ENCODE measurements around the gene ZNF205. TPM values are rescaled to one million over a fixed set of nuclear protein-coding genes. Genes with fewer than 3 reads are reported as not detected.

ZNF205 gene
- total RNA-seq, 4 donors from 2014 or later, result 11.6 to 25.8 (median 20.4) TPM

DNA sequence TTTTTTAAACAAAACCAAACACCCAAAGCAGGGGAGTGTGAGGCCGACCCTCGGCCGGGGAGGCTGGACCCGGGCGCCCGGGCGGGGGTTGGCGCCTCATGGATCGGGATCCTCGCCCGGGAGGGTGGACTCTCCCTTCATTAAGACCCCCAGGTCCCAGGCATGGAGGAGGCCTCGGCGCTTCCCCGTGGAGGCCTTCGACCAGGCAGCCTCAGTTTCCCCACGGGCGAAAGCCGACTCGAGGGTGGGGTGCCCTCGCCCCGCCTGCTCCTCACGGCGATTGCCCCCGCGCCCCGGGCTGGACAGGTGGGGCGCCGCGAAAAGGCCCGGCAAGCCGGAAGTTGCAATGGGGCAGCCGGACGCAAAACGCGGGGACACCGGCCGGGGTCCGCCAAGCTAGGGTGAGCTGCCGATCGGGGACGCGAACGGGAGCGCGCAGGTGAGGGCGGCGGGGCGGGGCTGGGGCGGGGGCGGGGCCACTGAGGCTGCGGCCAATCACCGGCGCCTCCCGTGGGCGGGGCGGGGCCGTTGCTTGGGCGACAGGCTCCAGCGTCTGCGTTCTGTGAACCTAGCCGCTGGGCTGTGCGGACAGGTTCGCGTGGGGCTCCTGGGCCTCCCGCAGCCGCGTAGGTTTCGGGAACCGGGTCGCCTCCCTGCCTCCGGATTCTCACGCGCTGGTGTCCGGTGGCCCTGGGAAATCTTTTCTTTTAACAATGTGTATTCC, 6.0 kb upstream of the ZNF205 start:
- Histone ChIP-seq H3K4me1 (peaks cover 0 to 19% (median 5%) of the 10 kb centered on the region in 3 donors), H3K27me3 (peaks cover 12% of the 10 kb centered on the region), H3K4me3 (peak overlapping the region; percentile 43 to 65), H3K36me3 (no peaks in the 10 kb centered on the region), H3K9me3 (no peaks in the 10 kb centered on the region), H3K27ac (peak overlapping the region; percentile 21 to 85 (median 81))
- ATAC-seq, result peak; percentile 96
- TF ChIP-seq, protein P1, sequence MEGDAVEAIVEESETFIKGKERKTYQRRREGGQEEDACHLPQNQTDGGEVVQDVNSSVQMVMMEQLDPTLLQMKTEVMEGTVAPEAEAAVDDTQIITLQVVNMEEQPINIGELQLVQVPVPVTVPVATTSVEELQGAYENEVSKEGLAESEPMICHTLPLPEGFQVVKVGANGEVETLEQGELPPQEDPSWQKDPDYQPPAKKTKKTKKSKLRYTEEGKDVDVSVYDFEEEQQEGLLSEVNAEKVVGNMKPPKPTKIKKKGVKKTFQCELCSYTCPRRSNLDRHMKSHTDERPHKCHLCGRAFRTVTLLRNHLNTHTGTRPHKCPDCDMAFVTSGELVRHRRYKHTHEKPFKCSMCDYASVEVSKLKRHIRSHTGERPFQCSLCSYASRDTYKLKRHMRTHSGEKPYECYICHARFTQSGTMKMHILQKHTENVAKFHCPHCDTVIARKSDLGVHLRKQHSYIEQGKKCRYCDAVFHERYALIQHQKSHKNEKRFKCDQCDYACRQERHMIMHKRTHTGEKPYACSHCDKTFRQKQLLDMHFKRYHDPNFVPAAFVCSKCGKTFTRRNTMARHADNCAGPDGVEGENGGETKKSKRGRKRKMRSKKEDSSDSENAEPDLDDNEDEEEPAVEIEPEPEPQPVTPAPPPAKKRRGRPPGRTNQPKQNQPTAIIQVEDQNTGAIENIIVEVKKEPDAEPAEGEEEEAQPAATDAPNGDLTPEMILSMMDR (IDR thresholded peaks at IDR 0.05), result peak in 1 of 4 experiments; percentile 31
- no peak for TF ChIP-seq EP300 (IDR thresholded peaks at IDR 0.05)
- peak; percentile 19 for TF ChIP-seq POLR2A (IDR thresholded peaks at IDR 0.05)
- peak; percentile 58 for TF ChIP-seq POLR2AphosphoS5 (IDR thresholded peaks at IDR 0.05)
- WGBS, 2 donors (ENCODE audit: low coverage in 1 of 2), result 0% methylated on average over 14 of the region's 74 CpGs; no CpG with 5 or more reads in 1 of the 2 donors

DNA sequence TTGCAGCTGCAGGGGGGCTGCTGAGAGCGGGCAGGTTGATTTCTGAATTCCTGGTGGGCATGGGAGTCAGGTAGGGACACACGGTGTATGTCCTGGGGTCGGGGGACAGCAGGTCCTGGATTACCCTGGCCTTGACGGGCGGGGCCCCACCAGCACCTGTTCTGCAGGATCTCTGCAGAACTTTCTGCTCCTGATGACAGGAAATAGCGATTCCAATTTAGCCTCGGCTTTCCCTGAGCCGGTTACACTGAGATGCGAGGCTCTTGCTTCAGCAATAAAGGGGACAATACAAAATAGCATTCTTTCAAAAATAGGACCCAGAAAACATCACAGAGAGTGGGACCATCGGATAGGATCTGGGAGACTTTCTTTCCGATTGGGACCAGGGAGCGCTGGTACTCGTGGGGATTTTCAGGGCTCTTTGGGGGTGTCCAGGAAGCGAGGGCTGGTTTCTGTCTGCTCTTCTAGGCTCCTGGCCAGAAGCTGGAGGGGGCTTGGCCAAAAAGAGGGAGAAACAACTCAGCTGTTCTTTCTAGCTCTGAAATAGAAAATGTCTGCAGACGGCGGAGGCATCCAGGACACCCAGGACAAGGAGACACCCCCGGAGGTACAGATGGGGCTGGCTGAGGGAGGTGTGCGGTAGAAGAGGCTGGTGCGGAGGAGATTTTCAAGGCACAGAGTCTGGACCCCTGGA, 642 bp downstream of the ZNF205 start:
- TF ChIP-seq, protein P1 (IDR thresholded peaks at IDR 0.05), result no peak
- TF ChIP-seq POLR2AphosphoS5 (IDR thresholded peaks at IDR 0.05) (no peak), POLR2A (IDR thresholded peaks at IDR 0.05) (no peak), EP300 (IDR thresholded peaks at IDR 0.05) (no peak)
- Histone ChIP-seq H3K9me3 (no peaks in the 10 kb centered on the region), H3K27me3 (no peaks in the 10 kb centered on the region), H3K4me3 (peak overlapping the region; percentile 45 to 82), H3K4me1 (peaks cover 0 to 41% (median 16%) of the 10 kb centered on the region in 3 donors), H3K27ac (peak overlapping the region in 3 of 4 donors; percentile 73 to 84 (median 75)), H3K36me3 (peaks cover 0 to 40% of the 10 kb centered on the region in 2 donors)
- peak; percentile 7 for ATAC-seq
- 2 to 12% methylated on average over 6 to 12 of the region's 19 CpGs for WGBS, 2 donors (ENCODE audit: low coverage in 1 of 2)

DNA sequence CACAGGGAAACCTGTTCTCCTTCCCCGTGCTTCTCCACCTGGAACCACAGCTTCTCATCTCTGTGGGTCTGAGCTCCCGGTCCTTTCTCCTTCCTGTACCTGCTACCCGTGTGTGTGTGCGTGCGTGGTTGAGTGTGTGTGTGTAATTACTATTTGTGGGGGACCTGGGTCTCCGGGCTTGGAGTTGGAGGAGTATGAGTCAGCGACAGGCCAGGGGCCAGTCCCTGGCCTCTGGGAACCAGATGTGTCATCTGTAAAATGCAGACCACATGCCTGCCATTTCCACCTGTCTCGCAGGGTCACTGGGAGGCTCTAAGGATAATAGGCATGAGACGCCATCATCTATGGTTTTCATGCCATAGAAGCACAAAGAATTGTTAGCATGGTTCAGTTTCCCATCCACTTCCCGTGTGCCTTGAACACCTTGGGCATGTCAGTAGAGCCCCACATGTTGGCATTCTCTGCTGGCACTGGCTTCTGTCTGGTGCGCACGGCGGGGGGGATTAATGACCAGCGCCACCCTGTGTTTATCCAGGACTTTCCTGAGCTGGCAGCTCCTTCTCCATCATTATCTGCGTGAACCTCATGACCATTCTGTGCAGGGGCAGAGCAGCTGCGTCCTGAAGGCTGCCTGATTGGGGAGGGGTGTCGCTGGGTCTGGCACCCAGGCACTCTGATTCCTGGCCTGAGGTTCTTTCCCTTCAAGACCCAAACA, 1.5 kb downstream of the ZNF205 start:
- ATAC-seq, result no peak
- Histone ChIP-seq H3K36me3 (peaks cover 0 to 48% of the 10 kb centered on the region in 2 donors), H3K4me3 (peak overlapping the region in 1 of 2 donors; percentile 82), H3K27me3 (no peaks in the 10 kb centered on the region), H3K9me3 (no peaks in the 10 kb centered on the region), H3K4me1 (peaks cover 0 to 41% (median 16%) of the 10 kb centered on the region in 3 donors), H3K27ac (peak overlapping the region in 2 of 4 donors; percentile 73 to 84)
- TF ChIP-seq EP300 (IDR thresholded peaks at IDR 0.05), result no peak
- TF ChIP-seq, protein P1 (IDR thresholded peaks at IDR 0.05), result no peak
- no peak for TF ChIP-seq POLR2AphosphoS5 (IDR thresholded peaks at IDR 0.05)
- TF ChIP-seq POLR2A (IDR thresholded peaks at IDR 0.05), result no peak
- WGBS, 2 donors (ENCODE audit: low coverage in 1 of 2), result 34 to 70% methylated on average over 2 to 9 of the region's 17 CpGs

DNA sequence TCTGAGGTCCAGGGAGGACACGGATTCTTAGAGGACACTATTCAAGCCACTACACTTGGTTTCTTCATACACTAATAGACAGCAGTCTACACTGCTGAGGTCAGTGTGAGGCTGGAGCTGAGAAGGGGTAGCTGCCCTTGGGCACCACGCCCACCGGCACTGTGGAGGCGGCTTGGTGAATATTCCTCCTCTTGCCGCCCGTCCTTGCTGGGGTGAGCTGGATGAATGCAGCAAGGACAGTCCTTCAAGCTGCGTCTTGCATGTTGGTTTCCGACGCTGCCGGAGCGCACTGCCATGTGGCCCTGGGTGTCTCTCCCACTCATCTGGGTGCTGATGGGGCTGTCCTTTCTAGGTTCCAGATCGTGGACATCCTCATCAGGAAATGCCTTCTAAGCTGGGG, 2.6 kb downstream of the ZNF205 start:
- Histone ChIP-seq H3K4me3 (no peak overlapping the region), H3K9me3 (no peaks in the 10 kb centered on the region), H3K27me3 (no peaks in the 10 kb centered on the region), H3K27ac (no peak overlapping the region), H3K36me3 (peaks cover 0 to 59% of the 10 kb centered on the region in 2 donors), H3K4me1 (peaks cover 0 to 41% (median 16%) of the 10 kb centered on the region in 3 donors)
- TF ChIP-seq POLR2AphosphoS5 (IDR thresholded peaks at IDR 0.05), result no peak
- no peak for TF ChIP-seq EP300 (IDR thresholded peaks at IDR 0.05)
- TF ChIP-seq, protein P1 (IDR thresholded peaks at IDR 0.05), result no peak
- no peak for TF ChIP-seq POLR2A (IDR thresholded peaks at IDR 0.05)
- WGBS, 2 donors (ENCODE audit: low coverage in 1 of 2), result 75 to 93% methylated on average over 1 to 5 of the region's 12 CpGs
- ATAC-seq, result no peak
